ENCODE measurements around the gene UGT1A1.
A peak's percentile ranks its signal among the peaks of the same experiment; 100 is the strongest.
"Not testable (repeated sequence)": the region's sequence is repeated elsewhere in the genome, so short reads cannot be mapped to it uniquely, and the experiment has no call there.

Gene UGT1A1

DNA sequence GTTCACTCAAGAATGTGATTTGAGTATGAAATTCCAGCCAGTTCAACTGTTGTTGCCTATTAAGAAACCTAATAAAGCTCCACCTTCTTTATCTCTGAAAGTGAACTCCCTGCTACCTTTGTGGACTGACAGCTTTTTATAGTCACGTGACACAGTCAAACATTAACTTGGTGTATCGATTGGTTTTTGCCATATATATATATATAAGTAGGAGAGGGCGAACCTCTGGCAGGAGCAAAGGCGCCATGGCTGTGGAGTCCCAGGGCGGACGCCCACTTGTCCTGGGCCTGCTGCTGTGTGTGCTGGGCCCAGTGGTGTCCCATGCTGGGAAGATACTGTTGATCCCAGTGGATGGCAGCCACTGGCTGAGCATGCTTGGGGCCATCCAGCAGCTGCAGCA is at the start of gene UGT1A1:
TSS of gene UGT1A1 (plus strand) at position 228 of the 400 bp plus-strand sequence. CDS start at position 246, 18 bp downstream.
- no peak within 1 kb of the TSS for H3K4me3 ChIP-seq (ENCODE audit: low read length)
- H3K27me3 ChIP-seq (ENCODE audit: control insufficient read depth, insufficient read depth, low read length): no peaks in the 10 kb centered on the region
- H3K4me1 ChIP-seq (ENCODE audit: control insufficient read depth, insufficient read depth, low read length): peaks cover 42% of the 10 kb centered on the region
- peak within 1 kb of the TSS; percentile 17 for H3K9ac ChIP-seq (ENCODE audit: low read length)
- H3K36me3 ChIP-seq (ENCODE audit: control insufficient read depth, insufficient read depth, low read length): no peaks in the 10 kb centered on the region
- H3K9me3 ChIP-seq (ENCODE audit: control insufficient read depth, low read length): no peaks in the 10 kb centered on the region

DNA sequence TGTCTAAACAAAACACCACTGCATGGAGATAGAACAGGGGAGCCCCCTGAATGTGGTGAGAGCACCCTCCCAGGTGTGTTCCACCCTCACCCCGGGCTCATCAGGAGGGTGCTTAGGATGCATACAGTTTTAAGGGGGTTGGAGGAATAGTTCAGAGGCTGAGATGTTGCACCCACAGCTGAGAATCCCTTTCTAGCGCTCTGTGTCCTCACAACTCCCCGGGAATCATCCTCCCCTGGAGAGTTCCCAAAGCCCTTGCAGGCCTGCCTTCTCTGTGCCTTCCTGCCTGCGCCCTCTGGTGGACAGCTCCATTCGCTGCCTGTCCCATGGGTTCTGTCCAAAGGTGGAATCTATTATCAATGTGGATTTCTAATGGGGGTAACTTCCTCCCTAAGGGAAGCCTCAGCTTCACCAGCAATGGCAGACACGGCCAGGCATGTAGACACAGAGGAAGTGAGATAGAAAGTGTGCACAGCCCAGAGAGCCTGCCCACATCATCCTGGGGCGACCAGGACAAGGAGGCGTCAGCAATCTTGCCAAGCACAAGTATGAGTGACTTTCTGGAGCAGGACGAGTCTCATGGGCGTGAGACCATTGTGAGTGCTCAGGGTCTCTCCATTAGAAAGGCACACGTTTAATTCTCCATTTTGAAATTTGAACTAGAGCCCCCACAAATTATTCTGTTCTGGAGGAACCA is 48.6 kb upstream of the UGT1A1 start:
- H3K4me1 ChIP-seq (ENCODE audit: control insufficient read depth, insufficient read depth, low read length): peaks cover 34% of the 10 kb centered on the region
- no peaks in the 10 kb centered on the region for H3K36me3 ChIP-seq (ENCODE audit: control insufficient read depth, insufficient read depth, low read length)

DNA sequence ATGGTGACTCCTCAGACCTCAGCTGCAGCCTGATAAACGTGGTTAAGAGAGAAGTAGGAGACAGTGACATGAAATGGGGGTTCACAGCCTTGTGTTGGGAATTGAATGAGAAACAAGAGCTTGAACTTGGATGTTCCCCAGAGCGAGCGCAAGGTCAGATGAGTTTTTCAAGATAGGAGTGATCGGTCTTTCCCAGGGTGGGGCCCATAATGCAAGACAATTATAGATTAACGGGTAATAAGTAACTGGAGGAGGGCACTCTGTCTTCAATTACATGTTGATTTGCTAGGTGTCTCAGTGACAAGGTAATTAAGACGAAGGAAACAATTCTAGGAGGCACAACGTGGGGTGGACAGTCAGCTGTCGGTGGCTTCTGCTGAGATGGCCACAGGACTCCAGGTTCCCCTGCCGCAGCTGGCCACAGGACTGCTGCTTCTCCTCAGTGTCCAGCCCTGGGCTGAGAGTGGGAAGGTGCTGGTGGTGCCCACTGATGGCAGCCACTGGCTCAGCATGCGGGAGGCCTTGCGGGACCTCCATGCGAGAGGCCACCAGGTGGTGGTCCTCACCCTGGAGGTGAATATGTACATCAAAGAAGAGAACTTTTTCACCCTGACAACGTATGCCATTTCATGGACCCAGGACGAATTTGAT is 47.3 kb upstream of the UGT1A1 start, which contains the start of gene UGT1A5:
TSS of gene UGT1A5 (plus strand) at position 297 of the 651 bp plus-strand sequence. CDS start at position 382, 85 bp downstream.
- H3K9me3 ChIP-seq (ENCODE audit: control insufficient read depth, low read length): no peaks in the 10 kb centered on the region
- no peak within 1 kb of the TSS for H3K9ac ChIP-seq (ENCODE audit: low read length)
- no peak within 1 kb of the TSS for H3K4me3 ChIP-seq (ENCODE audit: low read length)
- no peaks in the 10 kb centered on the region for H3K27me3 ChIP-seq (ENCODE audit: control insufficient read depth, insufficient read depth, low read length)
- H3K36me3 ChIP-seq (ENCODE audit: control insufficient read depth, insufficient read depth, low read length): no peaks in the 10 kb centered on the region
- H3K4me1 ChIP-seq (ENCODE audit: control insufficient read depth, insufficient read depth, low read length): peaks cover 21% of the 10 kb centered on the region

More for the DNA sequence above, 48.6 kb upstream of the UGT1A1 start:
- H3K9ac ChIP-seq (ENCODE audit: low read length): no peak overlapping the region
- H3K9me3 ChIP-seq (ENCODE audit: control insufficient read depth, low read length): no peaks in the 10 kb centered on the region
- H3K4me3 ChIP-seq (ENCODE audit: low read length): no peak overlapping the region
- H3K27me3 ChIP-seq (ENCODE audit: control insufficient read depth, insufficient read depth, low read length): no peaks in the 10 kb centered on the region

DNA sequence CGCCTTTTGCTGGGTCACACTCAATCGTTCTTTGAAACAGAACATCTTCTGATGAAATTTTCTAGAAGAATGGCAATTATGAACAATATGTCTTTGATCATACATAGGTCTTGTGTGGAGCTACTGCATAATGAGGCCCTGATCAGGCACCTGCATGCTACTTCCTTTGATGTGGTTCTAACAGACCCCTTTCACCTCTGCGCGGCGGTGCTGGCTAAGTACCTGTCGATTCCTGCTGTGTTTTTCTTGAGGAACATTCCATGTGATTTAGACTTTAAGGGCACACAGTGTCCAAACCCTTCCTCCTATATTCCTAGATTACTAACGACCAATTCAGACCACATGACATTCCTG is 46.8 kb upstream of the UGT1A1 start:
- Histone ChIP-seq H3K36me3 (ENCODE audit: control insufficient read depth, insufficient read depth, low read length) (no peaks in the 10 kb centered on the region), H3K4me3 (ENCODE audit: low read length) (no peak overlapping the region), H3K27me3 (ENCODE audit: control insufficient read depth, insufficient read depth, low read length) (no peaks in the 10 kb centered on the region), H3K4me1 (ENCODE audit: control insufficient read depth, insufficient read depth, low read length) (peaks cover 19% of the 10 kb centered on the region), H3K9ac (ENCODE audit: low read length) (no peak overlapping the region), H3K9me3 (ENCODE audit: control insufficient read depth, low read length) (no peaks in the 10 kb centered on the region)

DNA sequence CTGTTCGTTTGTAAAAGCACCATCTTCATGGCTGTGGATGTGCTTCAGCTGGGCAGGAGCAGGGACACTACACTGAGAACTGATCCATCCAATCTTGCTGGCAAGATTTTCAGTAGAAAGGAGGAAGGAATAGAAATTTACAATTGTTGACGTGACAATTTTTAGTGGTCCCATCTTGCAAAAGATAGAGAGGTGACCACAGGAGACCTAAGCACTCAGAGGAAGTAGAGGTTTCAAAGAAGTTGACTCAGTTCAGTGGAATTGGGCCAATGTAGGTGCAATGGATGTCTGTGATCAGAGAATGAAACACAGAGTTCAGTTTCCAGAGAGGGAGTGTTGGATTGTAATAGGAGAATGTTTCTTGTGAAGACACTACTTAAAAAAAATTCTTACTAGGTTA is 45.9 kb upstream of the UGT1A1 start:
- Histone ChIP-seq H3K36me3 (ENCODE audit: control insufficient read depth, insufficient read depth, low read length) (no peaks in the 10 kb centered on the region), H3K27me3 (ENCODE audit: control insufficient read depth, insufficient read depth, low read length) (no peaks in the 10 kb centered on the region), H3K4me3 (ENCODE audit: low read length) (no peak overlapping the region)

DNA sequence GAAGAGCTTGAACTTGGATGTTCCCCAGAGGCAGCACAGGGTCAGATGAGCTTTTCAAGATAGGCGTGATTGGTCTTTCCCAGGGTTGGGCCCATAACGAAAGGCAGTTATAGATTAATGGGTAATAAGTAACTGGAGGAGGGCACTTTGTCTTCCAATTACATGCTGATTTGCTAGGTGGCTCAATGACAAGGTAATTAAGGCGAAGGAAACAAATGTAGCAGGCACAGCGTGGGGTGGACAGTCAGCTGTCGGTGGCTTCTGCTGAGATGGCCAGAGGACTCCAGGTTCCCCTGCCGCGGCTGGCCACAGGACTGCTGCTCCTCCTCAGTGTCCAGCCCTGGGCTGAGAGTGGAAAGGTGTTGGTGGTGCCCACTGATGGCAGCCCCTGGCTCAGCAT is 41.5 kb upstream of the UGT1A1 start, which contains the start of gene UGT1A4:
TSS of gene UGT1A4 (plus strand) at position 185 of the 400 bp plus-strand sequence. CDS start at position 270, 85 bp downstream.
- Histone ChIP-seq H3K4me3 (ENCODE audit: low read length) (no peak within 1 kb of the TSS), H3K27me3 (ENCODE audit: control insufficient read depth, insufficient read depth, low read length) (no peaks in the 10 kb centered on the region), H3K36me3 (ENCODE audit: control insufficient read depth, insufficient read depth, low read length) (no peaks in the 10 kb centered on the region), H3K9ac (ENCODE audit: low read length) (no peak within 1 kb of the TSS), H3K4me1 (ENCODE audit: control insufficient read depth, insufficient read depth, low read length) (no peaks in the 10 kb centered on the region), H3K9me3 (ENCODE audit: control insufficient read depth, low read length) (no peaks in the 10 kb centered on the region)

More for the DNA sequence above, 45.9 kb upstream of the UGT1A1 start:
- H3K9me3 ChIP-seq (ENCODE audit: control insufficient read depth, low read length): no peaks in the 10 kb centered on the region
- H3K9ac ChIP-seq (ENCODE audit: low read length): no peak overlapping the region
- H3K4me1 ChIP-seq (ENCODE audit: control insufficient read depth, insufficient read depth, low read length): peaks cover 10% of the 10 kb centered on the region

DNA sequence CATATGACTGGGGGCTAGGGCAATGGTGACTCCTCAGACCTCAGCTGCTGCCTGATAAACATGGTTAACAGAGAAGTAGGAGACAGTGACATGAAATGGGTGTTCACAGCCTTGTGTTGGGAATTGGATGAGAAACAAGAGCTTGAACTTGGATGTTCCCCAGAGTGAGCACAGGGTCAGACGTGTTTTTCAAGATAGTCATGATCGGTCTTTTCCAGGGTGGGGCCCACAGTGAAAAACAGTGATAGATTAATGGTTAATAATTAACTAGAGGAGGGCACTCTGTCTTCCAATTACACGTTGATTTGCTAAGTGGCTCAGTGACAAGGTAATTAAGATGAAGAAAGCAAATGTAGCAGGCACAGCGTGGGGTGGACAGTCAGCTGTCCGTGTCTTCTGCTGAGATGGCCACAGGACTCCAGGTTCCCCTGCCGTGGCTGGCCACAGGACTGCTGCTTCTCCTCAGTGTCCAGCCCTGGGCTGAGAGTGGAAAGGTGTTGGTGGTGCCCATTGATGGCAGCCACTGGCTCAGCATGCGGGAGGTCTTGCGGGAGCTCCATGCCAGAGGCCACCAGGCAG is 31.3 kb upstream of the UGT1A1 start, which contains the start of gene UGT1A3:
TSS of gene UGT1A3 (plus strand) at position 320 of the 579 bp plus-strand sequence. CDS start at position 405, 85 bp downstream.
- H3K27me3 ChIP-seq (ENCODE audit: control insufficient read depth, insufficient read depth, low read length): no peaks in the 10 kb centered on the region
- no peaks in the 10 kb centered on the region for H3K9me3 ChIP-seq (ENCODE audit: control insufficient read depth, low read length)
- no peak within 1 kb of the TSS for H3K4me3 ChIP-seq (ENCODE audit: low read length)
- H3K36me3 ChIP-seq (ENCODE audit: control insufficient read depth, insufficient read depth, low read length): no peaks in the 10 kb centered on the region
- H3K9ac ChIP-seq (ENCODE audit: low read length): no peak within 1 kb of the TSS
- peaks cover 13% of the 10 kb centered on the region for H3K4me1 ChIP-seq (ENCODE audit: control insufficient read depth, insufficient read depth, low read length)

DNA sequence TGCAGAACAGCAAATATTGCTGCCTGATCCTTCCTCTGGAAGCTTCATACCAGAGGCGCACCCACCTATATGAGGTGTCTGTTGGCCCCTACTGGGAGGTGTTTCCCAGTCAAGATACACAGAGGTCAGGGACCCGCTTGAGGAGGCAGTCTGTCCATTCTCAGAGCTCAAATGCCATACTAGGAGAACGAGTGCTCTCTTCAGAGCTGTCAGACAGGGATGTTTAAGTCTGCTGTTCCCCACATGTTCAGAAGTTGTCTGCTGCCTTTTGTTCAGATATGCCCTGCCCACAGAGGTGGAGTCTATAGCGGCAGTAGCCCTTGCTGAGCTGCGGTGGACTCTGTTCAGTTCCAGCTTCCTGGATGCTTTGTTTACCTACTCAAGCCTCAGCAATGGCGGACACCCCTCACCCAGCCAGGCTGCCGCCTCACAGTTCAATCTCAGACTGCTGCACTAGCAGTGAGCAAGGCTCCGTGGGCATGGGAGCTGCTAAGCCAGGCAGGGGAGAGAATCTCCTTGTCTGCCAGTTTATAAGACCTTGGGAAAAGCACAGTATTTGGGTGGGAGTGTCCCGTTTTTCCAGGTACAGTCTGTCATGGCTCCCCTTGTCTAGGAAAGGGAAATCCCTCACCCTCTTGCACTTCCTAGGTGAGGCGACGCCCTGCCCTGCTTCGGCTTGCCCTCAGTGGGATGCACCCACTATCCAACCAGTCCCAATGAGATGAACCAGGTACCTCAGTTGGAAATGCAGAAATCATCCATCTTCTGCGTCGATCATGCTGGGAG is 23.0 kb upstream of the UGT1A1 start:
- H3K4me1 ChIP-seq (ENCODE audit: control insufficient read depth, insufficient read depth, low read length); H3K9ac ChIP-seq (ENCODE audit: low read length); H3K27me3 ChIP-seq (ENCODE audit: control insufficient read depth, insufficient read depth, low read length); H3K36me3 ChIP-seq (ENCODE audit: control insufficient read depth, insufficient read depth, low read length); H3K9me3 ChIP-seq (ENCODE audit: control insufficient read depth, low read length); H3K4me3 ChIP-seq (ENCODE audit: low read length): not testable (repeated sequence)

DNA sequence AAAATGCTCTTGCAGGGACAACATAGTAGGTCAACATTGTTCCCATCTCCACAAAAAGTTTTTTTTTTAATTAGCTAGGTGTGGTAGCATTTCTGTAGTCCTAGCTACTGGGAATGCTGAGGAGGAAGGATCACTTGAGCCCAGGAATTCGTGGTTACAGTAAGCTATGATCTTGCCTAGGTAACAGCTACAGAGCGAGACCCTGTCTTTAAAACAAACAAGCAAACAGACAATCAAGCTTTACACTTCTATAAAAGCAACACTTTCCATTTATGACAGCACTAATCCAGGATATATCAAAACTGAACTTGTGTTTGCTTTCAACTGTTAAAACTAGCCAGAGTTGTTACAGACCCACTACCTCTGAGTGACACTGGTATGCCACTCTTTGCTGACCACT is 19.2 kb upstream of the UGT1A1 start:
- H3K27me3 ChIP-seq (ENCODE audit: control insufficient read depth, insufficient read depth, low read length): no peaks in the 10 kb centered on the region

DNA sequence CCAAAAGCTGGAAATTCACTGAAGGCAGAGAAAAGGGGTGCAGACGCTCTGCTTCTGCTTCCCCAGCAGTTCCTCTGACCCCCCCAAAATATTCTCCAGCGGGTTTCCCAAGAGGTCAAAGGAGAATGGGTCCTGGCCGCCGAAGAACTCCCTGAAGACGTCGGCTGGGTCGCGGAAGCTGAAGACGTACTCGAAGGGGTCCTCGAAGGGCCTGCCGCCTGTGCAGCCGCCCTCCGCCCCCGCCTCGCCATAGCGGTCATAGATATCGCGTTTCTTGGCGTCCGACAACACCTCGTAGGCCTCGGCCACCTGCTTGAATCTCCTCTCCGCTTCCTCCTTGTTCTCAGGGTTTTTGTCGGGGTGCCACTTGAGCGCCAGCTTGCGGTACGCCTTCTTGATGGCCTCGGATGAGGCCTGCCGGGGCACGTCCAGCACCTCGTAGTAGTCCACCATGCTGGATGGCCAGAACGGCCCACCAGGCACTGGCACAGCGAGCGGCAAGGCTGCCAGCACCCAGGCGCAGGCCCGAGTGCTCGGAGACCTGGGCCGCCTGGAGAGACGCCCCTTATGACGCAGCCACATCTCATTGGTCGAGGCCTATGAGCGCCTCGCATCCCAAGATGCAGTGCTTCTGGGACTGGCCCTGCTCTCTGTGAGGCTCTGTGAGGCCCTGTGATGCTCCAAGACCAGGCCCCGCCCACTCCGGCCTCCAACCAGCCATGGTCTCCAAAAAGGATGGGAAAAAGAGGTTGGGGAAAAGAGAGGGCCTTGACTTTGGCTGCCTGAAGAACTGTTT is 16.4 kb upstream of the UGT1A1 start:
- Histone ChIP-seq H3K4me1 (ENCODE audit: control insufficient read depth, insufficient read depth, low read length) (peaks cover 7% of the 10 kb centered on the region), H3K9me3 (ENCODE audit: control insufficient read depth, low read length) (no peaks in the 10 kb centered on the region), H3K36me3 (ENCODE audit: control insufficient read depth, insufficient read depth, low read length) (no peaks in the 10 kb centered on the region), H3K4me3 (ENCODE audit: low read length) (no peak overlapping the region), H3K27me3 (ENCODE audit: control insufficient read depth, insufficient read depth, low read length) (no peaks in the 10 kb centered on the region), H3K9ac (ENCODE audit: low read length) (no peak overlapping the region)

More for the DNA sequence above, 19.2 kb upstream of the UGT1A1 start:
- Histone ChIP-seq H3K36me3 (ENCODE audit: control insufficient read depth, insufficient read depth, low read length) (no peaks in the 10 kb centered on the region), H3K4me3 (ENCODE audit: low read length) (no peak overlapping the region), H3K9me3 (ENCODE audit: control insufficient read depth, low read length) (no peaks in the 10 kb centered on the region), H3K9ac (ENCODE audit: low read length) (no peak overlapping the region), H3K4me1 (ENCODE audit: control insufficient read depth, insufficient read depth, low read length) (peaks cover 7% of the 10 kb centered on the region)

DNA sequence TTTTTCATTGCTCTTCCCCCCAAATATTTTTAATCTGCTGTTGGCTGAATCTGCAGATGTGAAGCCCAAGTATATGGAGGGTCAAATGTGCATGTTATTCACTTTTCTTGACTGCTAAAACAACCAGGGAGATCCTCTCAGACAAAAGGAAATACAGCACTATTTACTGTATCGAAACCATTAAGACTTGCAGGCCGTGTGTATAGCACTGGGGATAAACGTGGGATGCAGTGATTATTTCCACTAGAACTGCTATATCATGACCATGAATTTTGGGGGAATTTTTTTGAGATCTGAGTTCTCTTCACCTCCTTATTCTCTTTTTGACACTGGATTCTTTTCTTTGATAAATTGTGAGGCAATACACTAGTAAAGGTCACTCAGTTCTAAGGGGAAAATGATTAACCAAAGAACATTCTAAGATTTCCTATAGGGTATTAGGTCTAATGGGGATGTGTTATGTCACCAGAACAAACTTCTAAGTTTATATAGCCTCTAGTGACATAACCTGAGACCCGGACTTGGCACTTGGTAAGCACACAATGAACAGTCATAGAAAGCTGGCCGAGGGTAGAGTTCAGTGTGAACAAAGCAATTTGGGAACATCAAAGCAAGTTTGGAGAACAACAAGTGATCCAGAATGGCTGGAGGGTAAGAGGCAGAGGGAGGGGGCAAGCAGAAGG is 14.9 kb upstream of the UGT1A1 start:
- Histone ChIP-seq H3K36me3 (ENCODE audit: control insufficient read depth, insufficient read depth, low read length) (no peaks in the 10 kb centered on the region), H3K27me3 (ENCODE audit: control insufficient read depth, insufficient read depth, low read length) (no peaks in the 10 kb centered on the region), H3K4me3 (ENCODE audit: low read length) (no peak overlapping the region), H3K9me3 (ENCODE audit: control insufficient read depth, low read length) (no peaks in the 10 kb centered on the region), H3K4me1 (ENCODE audit: control insufficient read depth, insufficient read depth, low read length) (no peaks in the 10 kb centered on the region), H3K9ac (ENCODE audit: low read length) (no peak overlapping the region)
